ENCODE results near the gene PEX7.
"Not testable (repeated sequence)": the region's sequence is repeated elsewhere in the genome, so short reads cannot be mapped to it uniquely, and the experiment has no call there.

The PEX7 gene

GRCh38 chr6:136790411-136791295 is 31.7 kb upstream of the PEX7 start:
- DNase-seq = no peak

- peak; percentile 56 for DNase-seq
These were observed 30.9 kb upstream of the PEX7 start for GRCh38 chr6:136791296-136792094.

GRCh38 chr6:136792095-136792409 is 30.3 kb upstream of the PEX7 start:
- DNase-seq = no peak

- DNase-seq = peak; percentile 87
These were observed 29.8 kb upstream of the PEX7 start, which contains the start of gene MAP3K5 for GRCh38 chr6:136792410-136793262. Gene MAP3K5 (minus strand): TSS chr6:136792477. CDS start chr6:136792157, 320 bp downstream.

- DNase-seq = no peak
These were observed 29.0 kb upstream of the PEX7 start for GRCh38 chr6:136793363-136793762.

- DNase-seq = no peak
These were observed 27.0 kb upstream of the PEX7 start for GRCh38 chr6:136795386-136795785.

GRCh38 chr6:136795996-136796395 is 26.4 kb upstream of the PEX7 start:
- peak; percentile 35 for DNase-seq

GRCh38 chr6:136798044-136798443 is 24.3 kb upstream of the PEX7 start:
- peak; percentile 32 for DNase-seq

GRCh38 chr6:136801581-136801980 is 20.8 kb upstream of the PEX7 start:
- no peak for DNase-seq

- no peak for DNase-seq
These were observed 18.8 kb upstream of the PEX7 start for GRCh38 chr6:136803608-136804007.

- no peak for DNase-seq
These were observed 13.1 kb upstream of the PEX7 start for GRCh38 chr6:136809091-136809860.

- peak; percentile 47 for DNase-seq
These were observed 11.1 kb upstream of the PEX7 start for GRCh38 chr6:136811272-136811671.

- peak; percentile 55 for DNase-seq
These were observed 10.2 kb upstream of the PEX7 start for GRCh38 chr6:136812174-136812573.

GRCh38 chr6:136815608-136816007 is 6.8 kb upstream of the PEX7 start:
- DNase-seq = not testable (repeated sequence)

- DNase-seq = no peak
These were observed 5.7 kb upstream of the PEX7 start for GRCh38 chr6:136816656-136817055.

GRCh38 chr6:136820561-136820960 is 1.8 kb upstream of the PEX7 start:
- no peak for DNase-seq

- DNase-seq = no peak
These were observed 381 bp upstream of the PEX7 start for GRCh38 chr6:136822046-136822375.

- DNase-seq = no peak
These were observed 802 bp downstream of the PEX7 start for GRCh38 chr6:136823128-136823660.

GRCh38 chr6:136826216-136826615 is 3.8 kb downstream of the PEX7 start:
- DNase-seq = no peak

GRCh38 chr6:136831873-136832562 is 9.6 kb downstream of the PEX7 start:
- DNase-seq = no peak

Measured in fibroblast of skin of back (primary cell).